Skeletal muscle tissue (tissue), 4 donors: ENCODE results near the gene PRPF40A. TPM values are rescaled to one million over a fixed set of nuclear protein-coding genes. Genes with fewer than 3 reads are reported as not detected.

Experiments used
- H3K27ac ChIP-seq: one replicate; pipeline ENCODE4 v1.7.0; 2013; ENCODE audit warnings: mild to moderate bottlenecking, low read depth, low read length, inconsistent platforms
- H3K27me3 ChIP-seq, 3 donors: one replicate each; pipeline ENCODE4 v1.7.0; 2013; ENCODE audit warnings: low read length in 3 of 3; ENCODE audit not compliant: control insufficient read depth in 3 of 3, insufficient read depth in 3 of 3
- H3K36me3 ChIP-seq, 3 donors: one replicate each; pipeline ENCODE4 v1.7.0; 2013; ENCODE audit warnings: low read length in 3 of 3; ENCODE audit not compliant: control insufficient read depth in 3 of 3, insufficient read depth in 3 of 3
- H3K4me1 ChIP-seq, 3 donors: one replicate each; pipeline ENCODE4 v1.7.0; 2013; ENCODE audit warnings: low read length in 3 of 3, mild to moderate bottlenecking in 3 of 3; ENCODE audit not compliant: control insufficient read depth in 3 of 3, insufficient read depth in 3 of 3
- H3K4me3 ChIP-seq, 3 donors: one replicate each; pipeline ENCODE4 v1.7.0; 2013; ENCODE audit warnings: low read length in 3 of 3
- H3K9ac ChIP-seq, 3 donors: one replicate each; pipeline ENCODE4 v1.7.0; 2013; ENCODE audit warnings: low read length in 3 of 3, mild to moderate bottlenecking in 3 of 3, moderate library complexity in 2 of 3, low read depth in 1 of 3
- H3K9me3 ChIP-seq, 3 donors: one replicate each; pipeline ENCODE4 v1.7.0; 2013; ENCODE audit warnings: low read length in 3 of 3; ENCODE audit not compliant: control insufficient read depth in 3 of 3
- total RNA-seq: library from RNA; depleted of rRNA; stranded (reverse); fragments of >200 nt; gene quantifications from one replicate; pipeline ENCODE4 v1.2.3, GENCODE V29; 2014
- donor health status: Osteomylitis.

Gene PRPF40A
- total RNA-seq, 1 donor from 2014 or later = 34.4 TPM

- Histone ChIP-seq H3K4me3 (no peak overlapping the region), H3K9me3 (no peaks in the 10 kb centered on the region), H3K36me3 (peaks cover 11 to 18% (median 14%) of the 10 kb centered on the region in 3 donors), H3K27ac (no peak overlapping the region), H3K9ac (no peak overlapping the region), H3K4me1 (peaks cover 0 to 2% (median 0%) of the 10 kb centered on the region in 3 donors), H3K27me3 (no peaks in the 10 kb centered on the region)
Measured at GRCh38 chr2:152626911-152627339, 90.3 kb downstream of the PRPF40A start.

- no peaks in the 10 kb centered on the region for H3K27me3 ChIP-seq
- H3K4me3 ChIP-seq = no peak overlapping the region
- H3K9me3 ChIP-seq = no peaks in the 10 kb centered on the region
- peaks cover 4 to 12% (median 8%) of the 10 kb centered on the region in 3 donors for H3K4me1 ChIP-seq
- no peak overlapping the region for H3K9ac ChIP-seq
- H3K27ac ChIP-seq = no peak overlapping the region
- peaks cover 6 to 26% (median 17%) of the 10 kb centered on the region in 3 donors for H3K36me3 ChIP-seq
Measured at GRCh38 chr2:152624805-152625204, 92.5 kb downstream of the PRPF40A start.

- H3K4me1 ChIP-seq = peaks cover 7 to 15% (median 9%) of the 10 kb centered on the region in 3 donors
- H3K27me3 ChIP-seq = no peaks in the 10 kb centered on the region
- peaks cover 4 to 28% (median 12%) of the 10 kb centered on the region in 3 donors for H3K36me3 ChIP-seq
- H3K9me3 ChIP-seq = no peaks in the 10 kb centered on the region
- H3K9ac ChIP-seq = no peak overlapping the region
- no peak overlapping the region for H3K4me3 ChIP-seq
- no peak overlapping the region for H3K27ac ChIP-seq
Measured at GRCh38 chr2:152623775-152624174, 93.5 kb downstream of the PRPF40A start.

GRCh38 chr2:152623076-152623740 is 94.1 kb downstream of the PRPF40A start:
- Histone ChIP-seq H3K9ac (no peak overlapping the region), H3K4me1 (peaks cover 7 to 15% (median 9%) of the 10 kb centered on the region in 3 donors)

GRCh38 chr2:152622219-152622618 is 95.0 kb downstream of the PRPF40A start:
- no peak overlapping the region for H3K27ac ChIP-seq

More at GRCh38 chr2:152623076-152623740, 94.1 kb downstream of the PRPF40A start:
- no peaks in the 10 kb centered on the region for H3K27me3 ChIP-seq
- no peaks in the 10 kb centered on the region for H3K9me3 ChIP-seq
- H3K4me3 ChIP-seq = no peak overlapping the region
- H3K36me3 ChIP-seq = peaks cover under 1 to 28% (median 8%) of the 10 kb centered on the region in 3 donors
- H3K27ac ChIP-seq = no peak overlapping the region

GRCh38 chr2:152620985-152621384 is 96.3 kb downstream of the PRPF40A start:
- Histone ChIP-seq H3K4me1 (peaks cover 9 to 15% (median 13%) of the 10 kb centered on the region in 3 donors), H3K9ac (no peak overlapping the region), H3K9me3 (no peaks in the 10 kb centered on the region), H3K27me3 (no peaks in the 10 kb centered on the region), H3K36me3 (peaks cover 0 to 38% (median 14%) of the 10 kb centered on the region in 3 donors), H3K27ac (peak overlapping the region; percentile 48), H3K4me3 (no peak overlapping the region)

More at GRCh38 chr2:152622219-152622618, 95.0 kb downstream of the PRPF40A start:
- Histone ChIP-seq H3K4me3 (no peak overlapping the region), H3K27me3 (no peaks in the 10 kb centered on the region), H3K4me1 (peaks cover 7 to 15% (median 9%) of the 10 kb centered on the region in 3 donors), H3K36me3 (peaks cover 0 to 33% (median 10%) of the 10 kb centered on the region in 3 donors), H3K9me3 (no peaks in the 10 kb centered on the region), H3K9ac (no peak overlapping the region)

GRCh38 chr2:152620208-152620607 is 97.1 kb downstream of the PRPF40A start:
- H3K4me1 ChIP-seq = peaks cover 11 to 17% (median 13%) of the 10 kb centered on the region in 3 donors
- no peaks in the 10 kb centered on the region for H3K27me3 ChIP-seq
- H3K9ac ChIP-seq = no peak overlapping the region
- H3K4me3 ChIP-seq = no peak overlapping the region
- peak overlapping the region; percentile 48 for H3K27ac ChIP-seq
- no peaks in the 10 kb centered on the region for H3K9me3 ChIP-seq
- H3K36me3 ChIP-seq = peaks cover 0 to 40% (median 14%) of the 10 kb centered on the region in 3 donors

- Histone ChIP-seq H3K9ac (no peak overlapping the region), H3K9me3 (no peaks in the 10 kb centered on the region), H3K27ac (no peak overlapping the region), H3K4me3 (no peak overlapping the region), H3K36me3 (peaks cover 0 to 41% (median 14%) of the 10 kb centered on the region in 3 donors), H3K27me3 (no peaks in the 10 kb centered on the region), H3K4me1 (peaks cover 13 to 25% (median 15%) of the 10 kb centered on the region in 3 donors)
Measured at GRCh38 chr2:152618193-152618564, 99.1 kb downstream of the PRPF40A start.

- Histone ChIP-seq H3K27ac (no peak overlapping the region), H3K36me3 (peaks cover 0 to 40% (median 14%) of the 10 kb centered on the region in 3 donors), H3K9me3 (no peaks in the 10 kb centered on the region), H3K4me3 (no peak overlapping the region), H3K9ac (no peak overlapping the region), H3K4me1 (peaks cover 13 to 28% (median 15%) of the 10 kb centered on the region in 3 donors), H3K27me3 (no peaks in the 10 kb centered on the region)
Measured at GRCh38 chr2:152617456-152618192, 99.6 kb downstream of the PRPF40A start.

- Histone ChIP-seq H3K27ac (no peak overlapping the region), H3K4me3 (no peak overlapping the region), H3K36me3 (peaks cover 0 to 30% (median 10%) of the 10 kb centered on the region in 3 donors), H3K9ac (peak overlapping the region in 1 of 3 donors; percentile 3), H3K4me1 (peaks cover 13 to 33% (median 21%) of the 10 kb centered on the region in 3 donors), H3K9me3 (no peaks in the 10 kb centered on the region), H3K27me3 (no peaks in the 10 kb centered on the region)
Measured at GRCh38 chr2:152615177-152615576, 102.1 kb downstream of the PRPF40A start.
